GM13977 (cell line): Measurements from ENCODE around the gene SULT1A1.

Experiments
- DNase-seq: peaks from one replicate; pipeline ENCODE4 v3.0.0; 2012; ENCODE audit warnings: low spot score
- CTCF ChIP-seq: IDR thresholded peaks from 2 replicates; pipeline ENCODE4 v1.5.1; 2012; ENCODE audit warnings: mild to moderate bottlenecking, control low read depth; ENCODE audit not compliant: insufficient read depth; ENCODE audit errors: extremely low read depth, missing control alignments
- in situ Hi-C: fragments of 300-500 bp; cut with MboI; formaldehyde crosslinking; loops from one replicate; pipeline ENCODE4 v1.12.0; 2022; ENCODE audit warnings: low sequenced_read_pairs, low pct_unique_long_range_greater_than_20kb, mixed read lengths, inconsistent platforms; ENCODE audit not compliant: unreplicated experiment

SULT1A1 gene

GRCh38 chr16:28556914-28557320, 52.9 kb downstream of the SULT1A1 start:
- in situ Hi-C loops: no loop called here
- no peak for TF ChIP-seq CTCF
- no peak for DNase-seq

GRCh38 chr16:28555561-28555960, 54.3 kb downstream of the SULT1A1 start:
- DNase-seq: no peak
- TF ChIP-seq CTCF: no peak
- in situ Hi-C loops: no loop called here
